NCI-H1436 treated with DMSO at 0.1 percent for 48 hours (cell line): ENCODE results near the gene SNAI3.

Experiments
- DNase-seq: peaks from one replicate; lab custom pipeline; 2025; lab: John Stamatoyannopoulos, UW

SNAI3 gene

DNA sequence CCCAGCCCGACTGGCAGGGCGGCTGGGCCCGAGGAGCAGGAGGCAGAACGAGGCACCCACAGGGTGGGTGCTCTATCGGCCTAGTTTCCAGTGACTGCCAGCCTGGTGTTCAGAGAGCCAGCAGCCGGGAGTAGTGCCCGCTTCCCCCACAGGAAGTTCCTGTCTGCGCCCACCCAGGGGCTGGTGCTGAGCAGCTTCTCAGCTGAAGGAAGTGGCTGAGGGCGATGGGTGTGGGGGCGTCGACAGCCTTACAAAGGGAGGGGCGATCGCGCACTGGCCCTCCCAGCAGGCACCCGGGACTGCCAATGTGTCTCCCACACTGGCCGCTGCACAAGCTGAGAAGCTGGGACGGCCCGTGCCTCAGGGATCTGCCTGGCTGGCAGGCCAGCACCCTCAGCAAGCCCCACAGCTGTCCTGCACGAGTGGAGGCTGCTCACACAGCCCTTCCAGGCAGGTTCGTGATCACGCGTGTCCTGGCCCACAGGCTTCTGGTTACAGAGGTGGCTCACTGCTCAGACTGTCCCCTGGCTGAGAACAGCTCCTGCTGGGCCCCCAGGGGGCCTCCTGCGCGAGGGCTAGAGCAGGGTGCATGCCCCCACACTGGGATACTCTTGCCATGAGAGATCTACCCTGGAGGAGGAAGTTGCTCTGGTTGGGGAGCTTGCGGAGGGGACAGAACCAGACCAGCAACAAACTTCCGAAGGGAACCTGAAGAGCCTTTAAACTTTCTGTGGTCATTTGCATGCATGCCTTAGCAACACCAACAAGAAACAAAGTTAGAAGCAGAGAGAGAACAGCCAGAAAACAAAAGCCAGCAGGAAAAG, 17.4 kb upstream of the SNAI3 start:
- no peak for DNase-seq

DNA sequence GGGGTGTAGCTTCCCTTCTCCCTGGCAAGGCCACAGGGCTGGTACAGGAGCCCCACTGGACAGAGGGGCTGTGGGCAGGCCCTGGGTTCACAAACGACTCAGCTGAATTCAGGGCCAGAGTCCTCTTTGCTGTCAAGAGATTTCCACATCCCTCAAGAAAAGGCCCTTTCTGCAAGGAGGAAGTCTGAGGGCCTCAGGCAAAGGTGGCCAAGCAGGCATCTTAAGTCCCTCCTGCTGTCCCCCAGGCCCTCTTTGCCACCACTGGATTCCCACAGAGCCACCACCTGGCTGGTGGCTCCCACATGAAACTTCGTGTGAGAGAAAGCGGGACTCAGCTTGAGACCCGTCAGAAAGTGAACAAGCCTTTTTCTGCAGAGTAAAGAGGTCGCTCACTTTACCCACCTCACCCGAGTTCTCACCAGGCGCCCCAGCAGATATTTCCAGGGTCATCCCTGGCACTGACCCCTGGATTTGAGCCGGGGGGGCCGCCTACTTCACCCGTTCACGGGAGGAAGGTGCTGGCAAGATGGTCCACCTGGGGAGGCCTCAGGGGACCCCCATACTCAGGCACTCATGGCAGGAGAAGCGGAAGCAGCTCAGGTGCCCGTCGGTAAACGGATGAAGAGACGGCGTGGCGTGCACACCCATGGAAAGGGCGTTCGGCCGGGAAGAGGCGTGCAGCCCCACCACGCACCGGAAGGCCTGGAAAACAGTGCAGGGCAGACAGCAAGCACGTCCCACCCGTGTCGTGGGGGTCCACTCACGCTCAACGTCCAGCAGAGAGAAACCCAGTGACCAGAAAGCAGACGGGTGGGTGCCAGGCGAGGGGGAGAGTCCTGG, 16.3 kb upstream of the SNAI3 start:
- DNase-seq, result no peak

DNA sequence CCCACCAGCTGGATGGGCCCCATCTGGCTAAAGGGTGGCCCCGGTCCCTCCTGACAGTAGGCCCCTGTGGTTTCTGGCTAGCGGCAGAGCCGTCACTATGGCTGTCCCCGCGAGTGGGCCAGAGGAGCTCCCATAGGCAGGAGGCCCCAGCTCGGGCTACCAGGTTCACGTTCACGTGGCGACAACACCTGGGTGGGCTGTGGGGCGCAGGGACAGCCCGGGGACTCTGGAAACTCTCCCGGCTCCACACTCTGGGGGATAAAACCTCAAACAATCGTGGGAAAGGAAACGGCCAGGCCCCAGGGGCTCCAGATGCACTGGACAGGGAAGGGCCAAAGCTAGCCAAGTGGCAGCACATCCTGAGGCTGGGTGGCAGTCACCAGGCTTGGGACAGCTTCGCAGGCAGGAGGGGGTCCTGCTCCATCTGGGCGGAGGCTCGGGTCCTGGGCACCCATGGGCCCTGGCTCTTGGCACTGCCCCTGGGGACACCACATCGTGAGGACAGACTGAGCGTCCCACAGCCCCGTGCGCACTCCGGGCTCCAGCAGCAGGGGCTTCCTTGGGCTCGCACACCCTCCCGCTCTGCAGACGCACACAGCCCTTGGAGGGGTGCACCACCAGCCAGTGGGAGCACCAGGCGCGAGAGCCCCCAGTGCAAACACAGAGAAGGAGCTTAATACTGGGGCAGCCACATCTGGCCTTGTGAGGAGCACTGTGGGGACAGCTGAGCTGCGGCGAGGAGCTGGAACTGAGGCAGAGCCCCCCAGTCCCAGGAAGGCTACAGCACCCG, 15.5 kb upstream of the SNAI3 start:
- no peak for DNase-seq

DNA sequence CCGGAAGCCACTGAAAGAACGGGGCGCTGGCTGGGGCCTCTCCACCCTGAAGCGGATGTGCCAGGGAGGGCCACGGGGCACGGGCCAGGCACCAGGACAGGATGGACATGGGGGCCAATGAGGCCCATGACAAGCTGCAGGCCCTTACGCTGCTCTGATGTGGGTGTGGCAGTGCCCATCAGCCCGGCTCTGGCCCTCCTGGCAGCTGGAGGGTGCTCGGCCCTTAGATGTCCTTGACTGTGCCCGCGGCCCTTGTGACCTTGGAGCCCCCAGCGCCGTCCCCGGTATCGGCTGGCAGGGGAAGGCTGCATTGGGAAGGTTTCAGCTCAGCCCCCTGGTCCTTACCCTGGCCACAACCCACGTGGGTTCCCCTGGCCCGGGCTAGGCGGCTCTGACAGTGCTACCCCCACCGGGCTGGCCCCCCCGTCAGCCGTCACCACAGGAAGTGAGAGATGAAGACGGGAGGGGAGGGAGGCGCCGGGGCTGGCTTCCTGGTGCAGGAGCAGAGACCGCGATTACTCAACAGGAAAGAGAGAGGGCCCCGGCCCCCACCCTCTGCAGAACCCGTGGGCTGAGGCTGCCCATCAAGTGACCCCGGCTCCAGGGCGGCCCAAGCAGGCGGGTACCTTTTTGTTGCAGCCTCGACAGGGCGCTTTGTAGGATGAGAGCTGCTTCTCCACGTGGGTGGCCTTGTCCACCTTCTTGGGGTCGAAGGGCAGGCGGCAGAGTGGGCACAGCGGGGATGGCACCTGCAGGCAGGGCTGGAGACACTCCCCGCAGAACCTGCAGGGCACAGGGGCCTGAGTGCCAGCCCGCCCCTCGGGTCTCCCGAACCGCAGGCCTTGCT, 14.6 kb upstream of the SNAI3 start:
- no peak for DNase-seq

DNA sequence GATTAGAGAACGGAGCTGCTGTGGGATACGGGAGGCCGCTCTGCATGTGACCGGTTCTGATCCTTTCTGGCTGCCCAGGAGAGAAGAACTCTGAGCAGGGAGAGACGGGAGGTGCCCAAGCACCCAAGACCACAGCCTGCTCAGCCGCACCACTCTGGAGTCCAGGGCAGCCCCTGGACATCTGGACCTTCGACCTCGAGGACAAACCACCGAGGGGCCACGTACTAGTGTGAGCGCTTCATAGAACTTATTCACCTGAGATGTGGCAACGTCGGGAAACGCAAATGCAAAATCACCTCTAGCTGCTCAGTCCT, 14.0 kb upstream of the SNAI3 start:
- no peak for DNase-seq

DNA sequence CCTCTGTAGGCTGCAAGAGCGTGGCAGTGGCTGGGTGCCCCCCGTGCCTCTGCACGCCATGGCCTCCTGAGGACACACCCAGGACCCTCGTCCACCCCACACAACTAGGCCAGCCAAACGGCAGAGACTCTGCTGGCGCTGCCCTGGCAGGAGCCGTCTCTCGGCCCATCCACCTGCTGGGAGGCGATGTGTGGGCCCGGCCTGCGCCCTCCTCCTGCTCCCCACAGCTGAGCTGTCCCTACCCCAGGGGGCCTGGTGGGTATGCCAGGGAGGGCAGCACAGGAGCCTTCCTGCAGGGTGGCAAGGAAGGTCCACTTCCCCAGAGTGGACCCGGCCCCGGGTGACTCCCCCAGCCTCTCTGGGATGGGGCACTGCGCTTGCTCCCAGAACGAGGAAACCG, 12.9 kb upstream of the SNAI3 start:
- no peak for DNase-seq

DNA sequence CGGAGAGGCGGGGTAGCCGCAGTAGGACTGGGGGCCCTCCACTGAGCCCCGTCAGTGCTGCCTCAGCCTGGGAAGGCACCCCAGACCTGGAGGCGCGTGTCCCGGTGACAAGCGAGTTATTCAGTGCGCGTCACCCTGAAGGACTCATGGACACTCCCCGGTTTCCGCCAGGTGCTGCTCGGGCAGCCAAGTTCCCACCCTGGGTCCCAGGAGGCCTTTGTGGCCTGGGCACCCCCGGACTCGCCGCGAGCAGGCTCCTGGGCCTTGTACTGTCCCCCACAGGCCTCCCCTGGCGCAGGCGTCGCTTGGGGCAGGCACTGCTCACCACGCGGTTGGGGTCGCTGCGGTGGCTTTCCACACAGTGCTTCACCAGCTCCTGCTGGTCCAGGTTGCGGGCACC, 12.3 kb upstream of the SNAI3 start:
- DNase-seq, result no peak

DNA sequence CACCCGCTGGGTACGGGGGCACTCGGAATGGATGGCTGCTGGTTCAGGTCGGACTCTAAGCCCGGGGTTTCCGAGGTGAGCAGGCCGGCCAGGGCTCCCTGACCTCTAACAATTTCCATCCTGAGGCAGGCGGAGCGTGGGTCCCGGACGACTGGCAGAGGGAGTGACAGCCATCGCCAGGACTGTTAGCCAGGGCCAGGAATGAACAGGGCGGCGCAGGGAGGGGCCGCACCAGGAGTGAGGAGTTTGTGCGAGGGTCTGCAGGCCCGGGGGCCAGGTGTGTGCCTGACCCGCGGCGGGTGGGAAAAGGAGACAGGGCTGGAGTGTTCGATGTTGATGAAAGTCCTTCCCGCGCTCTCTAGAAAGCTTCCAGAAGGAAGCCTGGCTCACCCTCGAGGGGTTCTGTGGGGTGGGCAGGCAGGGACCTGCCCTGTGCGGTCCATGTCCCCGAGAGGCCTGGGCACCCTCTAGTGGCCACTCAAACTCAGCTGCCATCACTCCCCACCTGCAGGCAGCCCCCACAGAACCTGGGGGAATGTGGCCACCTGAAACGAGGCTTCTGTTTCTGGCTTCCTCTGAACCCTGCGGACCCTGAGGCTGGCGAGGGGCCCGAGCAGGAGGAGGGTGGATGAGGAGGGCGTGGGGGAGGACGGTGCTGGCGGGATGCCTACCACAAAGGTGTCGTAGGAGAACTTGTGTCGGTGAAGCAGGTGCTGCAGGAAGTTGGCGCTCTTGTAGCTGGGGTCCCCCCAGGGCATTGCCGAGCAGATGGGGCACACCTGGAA, 11.7 kb upstream of the SNAI3 start:
- no peak for DNase-seq

DNA sequence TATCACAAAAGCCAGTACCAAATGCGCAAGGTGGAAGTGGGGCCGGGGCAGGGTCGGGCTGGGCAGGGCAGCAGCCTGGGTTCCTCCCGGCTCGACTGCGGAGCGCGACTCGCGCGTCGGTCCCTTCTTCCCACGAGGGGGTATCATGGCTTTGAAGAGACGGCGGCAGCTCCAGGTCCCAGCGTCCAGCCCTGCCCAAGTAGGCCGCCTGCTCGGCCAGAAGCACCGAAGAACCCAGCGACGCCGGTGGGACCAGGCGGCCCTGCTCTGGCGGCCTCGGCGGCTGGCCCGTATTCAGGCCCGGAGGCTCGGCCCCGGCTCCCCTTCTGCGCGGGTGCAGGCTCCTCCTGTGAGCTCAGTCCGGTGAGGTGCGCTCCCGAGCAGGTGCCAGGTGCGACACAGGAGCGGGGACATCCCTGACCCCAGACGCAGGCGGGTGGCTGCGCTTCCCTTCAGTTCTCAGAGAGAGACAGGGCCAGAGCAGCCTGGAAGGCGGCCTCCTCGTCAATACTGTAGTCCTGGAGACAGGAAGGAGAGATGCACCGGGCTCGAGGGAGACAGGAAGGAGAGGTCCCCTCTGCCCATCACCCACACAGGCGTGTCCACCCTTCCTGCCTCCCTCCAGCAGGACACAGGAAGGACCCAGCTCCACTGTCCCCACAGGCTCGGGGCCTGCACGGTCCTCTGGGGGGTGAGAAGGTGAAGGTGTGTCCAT, 11.0 kb upstream of the SNAI3 start:
- no peak for DNase-seq

DNA sequence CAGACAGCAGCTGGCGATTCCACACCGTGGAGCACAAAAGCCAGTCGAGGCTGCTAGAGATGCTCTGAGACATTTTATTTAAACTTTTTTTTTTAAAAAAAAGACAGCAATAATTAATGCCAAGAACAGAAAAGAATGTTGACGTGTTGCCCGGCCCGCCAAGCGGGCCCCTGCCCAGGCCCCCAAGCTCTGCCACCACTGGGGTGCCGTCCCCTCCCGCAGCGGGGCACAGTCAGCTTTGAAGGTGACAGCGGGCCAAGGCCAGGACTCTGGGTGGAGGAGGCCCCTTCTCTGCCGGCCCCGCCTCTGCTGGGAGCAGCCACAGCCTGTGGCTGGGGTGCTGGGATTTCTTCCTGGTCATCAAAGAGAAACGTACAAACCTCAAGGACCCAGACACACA, 10.1 kb upstream of the SNAI3 start:
- DNase-seq, result no peak

DNA sequence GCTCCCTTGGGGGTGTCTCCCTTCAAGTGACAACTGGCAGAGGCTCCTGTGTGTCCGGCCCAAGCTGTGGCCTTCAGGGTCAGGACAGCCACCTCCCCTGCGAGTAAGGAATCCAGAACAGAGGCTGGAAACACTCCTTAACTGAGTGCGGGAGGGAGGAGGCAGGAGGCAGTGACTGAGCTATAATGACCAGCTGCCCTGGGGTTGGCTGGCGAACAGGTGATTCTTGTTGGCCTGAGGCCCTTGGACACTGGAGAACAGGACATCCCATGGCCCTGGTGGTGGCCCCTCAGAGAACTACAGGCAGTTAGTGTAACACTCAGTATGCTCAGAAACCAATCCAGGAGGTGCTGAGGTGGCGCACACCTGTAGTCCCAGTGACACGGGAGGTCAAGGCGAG, 9.4 kb upstream of the SNAI3 start:
- no peak for DNase-seq

DNA sequence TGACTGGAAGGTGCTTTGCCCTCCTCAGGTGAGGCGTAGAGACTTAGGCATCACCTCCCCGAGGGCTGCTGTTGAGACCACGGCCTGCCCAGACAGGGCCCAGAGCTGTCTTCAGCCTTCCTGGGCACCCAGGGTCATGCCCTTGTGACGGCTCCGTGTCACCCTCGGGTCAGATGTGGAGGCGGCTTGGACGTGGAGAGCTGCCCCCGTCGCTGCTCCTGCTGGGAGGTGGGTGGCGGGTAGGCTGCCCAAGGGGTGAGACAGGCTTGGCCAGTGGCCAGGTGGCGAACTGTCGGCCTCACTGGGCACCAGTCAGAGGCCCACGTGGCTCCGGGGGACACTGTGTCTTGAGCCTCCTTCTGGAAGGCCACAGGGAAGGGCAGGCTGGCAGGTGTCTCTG, 8.9 kb upstream of the SNAI3 start:
- DNase-seq, result no peak

DNA sequence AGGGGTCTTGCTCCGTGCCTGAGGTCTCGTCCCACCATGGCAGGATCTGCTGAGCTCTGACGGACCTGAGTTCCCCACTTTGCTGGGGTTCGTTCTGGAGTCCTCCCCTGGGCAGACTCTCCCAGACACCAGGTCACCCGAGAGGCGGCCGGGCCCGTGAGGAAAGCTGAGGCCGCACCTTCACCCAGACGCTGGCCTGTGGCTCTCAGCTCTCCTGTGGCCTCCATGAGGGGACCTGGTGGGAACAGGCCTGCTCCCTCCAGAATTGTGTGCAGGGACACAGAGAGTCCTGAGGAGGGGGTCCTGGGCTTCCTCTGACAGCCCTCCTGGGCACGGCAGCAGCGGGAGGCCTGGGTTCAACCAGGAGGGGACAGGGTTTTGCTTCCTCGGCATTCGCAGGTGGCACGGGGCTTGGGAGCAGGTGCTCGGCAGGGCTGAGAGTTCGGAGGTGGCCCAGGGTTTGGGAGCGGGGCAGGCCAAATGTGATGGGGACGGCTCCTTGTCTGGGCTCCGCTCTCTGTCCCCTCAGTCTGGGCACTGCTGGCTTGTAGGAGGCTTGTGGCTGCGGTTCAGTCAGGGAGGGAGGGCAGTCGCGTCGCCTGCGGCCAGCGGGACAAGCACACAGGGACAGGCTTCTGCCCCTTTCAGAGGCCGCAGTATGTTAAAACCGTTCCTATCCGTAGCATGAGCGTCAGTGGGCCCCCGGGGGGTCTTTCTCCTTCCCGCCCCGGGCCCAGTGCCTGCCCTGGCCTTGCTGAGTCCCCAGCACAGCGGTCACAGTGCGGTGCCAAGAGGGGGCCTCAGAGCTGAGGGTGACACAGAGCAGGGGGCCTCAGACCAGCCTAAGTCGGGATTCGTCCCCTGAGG, 8.1 kb upstream of the SNAI3 start:
- DNase-seq, result no peak

DNA sequence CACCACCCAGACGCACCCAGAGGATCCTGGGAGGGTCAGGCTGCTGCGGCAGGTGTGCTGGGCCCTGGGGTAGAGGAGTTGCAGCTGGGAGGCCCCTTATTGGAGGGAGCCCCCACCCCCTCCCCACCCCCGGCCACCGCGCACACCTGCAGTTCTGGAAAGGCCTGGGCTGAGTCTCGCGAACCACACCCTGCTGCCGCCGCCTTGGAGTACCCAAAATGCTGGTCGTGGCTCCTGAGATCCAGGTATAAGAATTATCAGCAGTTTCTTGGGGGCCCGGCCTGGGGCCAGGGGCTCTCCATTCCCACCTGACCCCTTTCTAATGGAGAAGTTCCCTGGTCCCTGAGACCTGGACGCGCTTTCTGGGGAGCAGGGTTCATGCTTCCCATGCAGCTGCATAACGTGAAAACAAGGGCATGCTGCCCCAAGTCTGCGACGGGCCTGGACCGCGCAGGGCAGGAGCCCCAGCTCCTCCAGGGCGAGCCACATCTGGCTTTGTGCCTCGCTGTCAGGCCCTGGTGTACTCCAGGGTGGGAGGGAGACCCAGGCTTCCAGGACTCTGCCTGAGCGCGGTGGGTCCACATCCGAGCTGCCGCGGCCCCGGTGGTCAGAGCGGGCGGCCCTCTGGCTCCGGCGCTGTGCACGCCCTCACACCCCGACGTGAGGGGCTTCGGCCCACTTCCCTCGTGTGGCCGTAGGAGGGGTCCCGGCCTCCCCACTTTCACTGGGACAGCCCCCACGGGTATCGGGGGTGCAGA, 7.3 kb upstream of the SNAI3 start:
- DNase-seq, result no peak

DNA sequence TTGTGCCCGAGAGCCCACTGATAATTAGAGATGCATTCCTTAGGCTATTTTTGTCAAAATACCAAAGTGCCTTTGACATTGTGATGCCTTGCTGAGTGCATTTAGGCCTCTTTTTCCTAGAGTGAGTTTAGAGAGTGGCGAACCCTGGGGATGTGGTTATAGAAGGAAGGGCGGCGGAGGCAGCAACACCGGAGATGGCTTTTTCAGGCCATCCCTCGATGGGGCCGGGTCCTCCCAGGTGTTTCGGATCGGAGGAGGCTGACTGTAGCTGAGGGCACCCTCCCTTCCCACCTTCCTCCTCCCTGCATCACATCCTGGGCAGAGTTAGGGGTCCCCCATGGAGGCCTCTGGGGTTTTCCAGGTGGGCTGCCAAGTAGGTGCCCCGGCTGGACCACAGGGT, 6.6 kb upstream of the SNAI3 start:
- no peak for DNase-seq

DNA sequence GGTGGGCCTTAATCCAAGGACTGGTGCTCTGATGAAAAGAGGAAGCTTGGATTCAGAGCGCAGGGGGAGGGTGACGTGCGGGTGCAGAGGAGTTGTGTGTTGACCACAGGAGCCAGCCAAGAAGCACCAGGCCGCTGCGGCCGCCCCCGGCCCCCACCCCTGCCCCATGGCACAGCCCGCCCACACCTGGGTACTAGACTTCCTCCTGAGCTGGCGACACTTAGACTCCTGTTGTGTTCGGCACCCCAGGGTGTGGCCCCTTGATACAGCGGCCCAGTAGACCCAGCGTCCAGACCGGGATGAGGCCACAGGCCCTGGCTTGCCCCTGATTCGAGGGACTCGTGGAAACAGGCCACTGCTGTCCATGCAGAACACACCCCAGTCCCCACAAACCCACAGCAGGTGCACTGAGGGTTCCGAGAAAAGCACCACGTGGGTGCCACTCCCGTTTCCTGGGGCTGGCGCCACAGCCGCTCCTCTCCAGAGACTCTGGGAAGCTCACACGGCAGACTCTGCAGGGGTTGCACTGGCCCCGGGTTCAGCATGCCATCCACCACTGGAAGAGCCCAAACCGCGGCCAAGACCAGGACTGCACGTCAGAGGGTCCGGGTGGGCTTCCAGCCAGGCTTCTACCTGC, 5.7 kb upstream of the SNAI3 start:
- no peak for DNase-seq

DNA sequence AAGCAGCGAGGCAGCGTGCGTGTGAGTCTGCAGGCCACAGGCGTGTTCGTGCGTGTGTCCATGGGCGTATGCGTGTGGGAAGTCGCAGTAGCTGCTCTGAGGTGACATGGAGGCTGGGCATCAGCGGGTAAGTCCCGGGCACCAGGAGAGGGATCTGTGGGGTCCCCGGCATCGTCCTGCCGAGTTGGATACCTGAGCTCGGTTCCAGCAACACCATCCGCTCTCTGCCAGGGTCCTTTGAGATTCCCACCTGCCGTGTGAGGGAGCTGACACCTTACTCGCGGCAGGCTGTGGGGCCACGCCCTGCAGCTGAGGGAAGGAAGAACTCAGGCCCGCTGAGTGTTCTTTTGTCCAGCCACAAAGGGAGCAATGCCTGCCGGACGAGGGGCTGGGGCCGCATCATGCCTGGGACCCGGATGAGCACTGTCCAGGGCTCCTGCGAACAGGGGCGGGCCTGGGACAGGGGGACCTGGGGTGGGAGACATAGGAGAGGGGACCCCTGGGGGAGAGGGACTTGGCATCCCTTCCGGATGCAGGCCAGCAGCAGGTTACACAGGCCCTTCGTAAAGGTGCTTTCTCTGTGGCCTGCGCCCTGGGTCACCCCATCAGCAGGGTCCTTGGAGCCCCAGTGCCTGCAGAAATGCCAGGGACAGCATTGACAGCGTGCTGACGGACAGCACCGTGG, 5.0 kb upstream of the SNAI3 start:
- DNase-seq, result no peak
